Epidermal melanocyte (primary cell): ENCODE results near the gene USPL1.

Experiments
- DNase-seq: peaks from one replicate; pipeline ENCODE4 v3.0.0; 2011; ENCODE audit warnings: low spot score; ENCODE audit not compliant: insufficient read length

USPL1 gene

DNA sequence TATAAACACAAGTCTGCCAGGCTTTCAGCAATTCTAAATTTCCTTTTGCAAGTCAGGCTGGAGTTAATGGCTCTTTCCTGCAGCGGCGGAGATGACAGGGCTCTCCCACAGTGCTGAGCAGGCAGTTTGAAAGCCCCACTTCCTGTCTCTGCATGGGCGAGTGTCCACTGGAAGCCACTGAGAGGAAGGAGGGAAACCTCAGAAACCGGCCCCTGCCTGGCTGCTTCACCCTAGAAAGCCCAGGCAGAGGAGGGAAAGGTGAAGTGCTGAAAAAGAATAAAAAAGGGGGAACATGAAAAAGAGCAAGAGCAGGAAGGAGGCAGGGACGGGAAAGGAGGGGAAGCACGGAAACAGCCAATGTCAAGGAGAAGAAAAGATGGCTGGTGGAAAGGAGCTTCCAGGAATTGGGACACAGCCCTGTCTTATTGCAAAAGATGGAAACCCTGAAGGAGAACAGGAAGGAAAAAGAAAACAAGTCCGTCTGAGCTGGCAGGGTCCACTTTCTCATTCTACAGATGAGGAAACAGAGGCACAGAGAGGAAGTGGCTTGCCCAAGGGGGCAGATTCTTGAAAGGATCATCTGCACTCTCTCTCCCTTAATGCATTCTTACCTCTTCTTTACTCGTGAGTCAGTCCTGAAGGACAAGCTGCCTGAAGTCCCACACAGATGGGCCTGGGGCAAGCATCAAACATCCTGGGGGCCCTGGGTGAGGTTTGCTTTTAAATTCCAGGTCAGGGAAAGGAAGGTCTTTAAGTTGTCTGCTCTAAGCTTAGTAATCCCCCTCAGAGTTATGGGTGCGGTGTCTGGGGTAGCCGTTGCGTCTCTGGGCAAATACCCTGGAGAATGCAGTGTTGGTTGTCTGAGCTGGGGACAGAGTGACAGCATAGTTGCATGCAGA is 78.8 kb downstream of the USPL1 start:
- no peak for DNase-seq

DNA sequence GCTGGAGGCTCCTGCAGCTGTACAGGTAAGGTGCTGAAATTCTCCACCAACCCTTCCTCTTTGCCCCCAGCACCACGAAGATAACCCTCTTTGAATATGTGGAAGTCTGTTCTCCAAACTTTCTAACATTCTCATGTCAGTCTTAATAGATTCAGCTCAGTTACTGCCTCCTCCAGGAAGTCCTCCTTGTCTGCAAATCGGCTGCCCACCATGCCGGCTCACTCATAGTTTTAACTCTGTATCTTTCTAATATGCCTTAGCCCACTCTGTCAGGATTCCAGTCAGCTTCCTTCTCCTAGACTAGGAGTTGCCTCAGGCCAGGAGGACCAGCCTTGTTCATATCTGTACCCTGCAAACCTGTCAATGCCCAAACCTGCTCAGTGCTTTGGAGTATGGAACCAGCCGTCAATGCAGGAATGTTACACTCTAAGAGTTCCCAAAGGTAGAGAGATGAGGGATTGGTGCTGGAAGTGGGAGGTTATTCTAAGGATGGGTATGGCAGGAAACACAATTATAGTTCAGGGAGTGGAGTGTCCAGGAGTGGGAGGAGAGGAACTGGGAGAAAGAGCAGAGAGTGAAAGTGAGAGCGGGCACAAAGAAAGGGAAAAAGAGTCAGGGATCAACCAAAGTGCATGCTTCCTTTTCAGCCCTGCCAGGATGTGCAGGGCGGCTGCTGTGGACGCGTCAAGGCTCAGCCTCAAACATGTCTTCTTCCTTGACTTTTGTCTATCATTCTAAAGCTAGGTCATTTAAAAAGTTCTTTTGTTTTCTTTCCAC is 79.6 kb downstream of the USPL1 start:
- no peak for DNase-seq

DNA sequence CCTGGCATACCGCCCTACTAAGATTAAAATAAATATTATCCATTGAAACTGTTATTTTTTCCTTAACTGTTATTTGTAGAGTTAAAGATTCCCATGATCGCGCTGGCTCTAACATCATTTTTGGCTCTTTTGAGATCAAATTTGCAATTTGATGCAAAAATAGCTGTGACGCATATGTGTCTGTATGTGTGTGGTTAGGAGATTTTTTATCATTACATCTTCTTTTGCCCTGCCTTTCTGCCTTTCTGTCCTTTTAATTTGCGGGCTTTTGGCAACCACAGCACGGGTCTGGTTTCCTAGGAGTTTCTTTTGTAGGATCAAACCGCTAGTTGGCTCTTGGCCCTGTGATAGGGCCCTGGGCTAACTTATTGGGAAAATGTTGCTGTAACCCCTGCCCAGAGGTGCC is 80.3 kb downstream of the USPL1 start:
- no peak for DNase-seq

DNA sequence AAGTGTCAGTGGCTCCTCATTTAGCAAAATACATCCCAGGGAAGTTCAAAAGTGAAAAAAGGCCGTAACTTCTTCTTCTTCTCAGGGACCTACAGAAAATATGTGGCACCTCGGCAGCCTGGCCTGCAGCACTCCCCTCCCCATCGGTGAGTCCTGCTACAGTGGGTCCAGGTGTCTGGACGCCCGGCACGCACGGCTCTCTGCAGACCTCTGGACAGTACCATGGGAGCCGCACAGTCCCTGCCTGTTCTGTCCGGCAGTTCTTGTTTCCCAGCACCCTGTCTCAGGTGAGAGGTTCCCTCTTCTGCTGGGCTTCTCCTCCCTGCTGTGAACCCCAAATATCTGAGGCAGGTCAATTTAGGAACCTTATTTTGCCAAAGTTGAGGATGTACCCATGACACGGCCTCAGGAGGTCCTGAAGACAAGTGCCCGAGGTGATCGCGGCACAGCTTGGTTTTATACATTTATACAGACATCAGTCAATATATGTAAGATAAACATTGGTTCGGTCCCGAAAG is 80.8 kb downstream of the USPL1 start:
- DNase-seq, result no peak

DNA sequence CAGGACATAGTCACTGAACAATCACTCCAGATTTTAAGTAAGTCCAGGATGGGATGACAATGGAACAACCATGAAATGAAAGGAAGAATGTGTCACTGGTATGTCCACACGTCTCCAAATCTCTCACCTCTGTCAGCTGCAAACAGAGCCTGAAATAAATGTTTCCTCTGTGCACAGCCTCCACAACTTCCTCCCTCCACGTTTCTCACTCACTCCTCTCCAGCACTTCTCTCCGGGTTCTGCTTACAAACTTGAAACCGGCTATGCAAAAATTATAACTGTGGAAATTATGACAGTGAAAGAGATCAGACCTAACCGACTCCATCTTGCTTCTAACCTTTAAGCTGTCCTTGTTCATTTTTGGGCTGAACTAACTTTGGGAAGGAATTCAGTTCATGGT is 82.6 kb downstream of the USPL1 start:
- no peak for DNase-seq

DNA sequence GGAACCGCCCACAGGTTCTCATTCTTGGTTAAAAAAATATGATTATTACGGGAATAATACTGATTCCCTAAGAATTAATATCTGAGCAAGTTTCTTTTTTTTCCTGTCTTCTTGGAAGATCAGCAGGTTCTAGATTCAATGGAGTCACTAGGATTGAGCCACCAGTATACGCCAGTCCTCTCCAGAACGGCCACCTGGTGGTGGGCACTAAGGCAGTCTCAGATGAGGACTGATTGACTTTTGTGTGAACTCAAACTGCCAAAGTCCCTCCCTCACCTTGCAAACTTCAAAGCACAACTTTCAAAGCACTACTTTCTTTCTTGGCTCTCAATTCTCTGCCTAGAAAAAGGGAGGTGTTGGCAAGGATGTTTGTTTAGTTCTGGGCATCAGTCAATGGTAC is 84.3 kb downstream of the USPL1 start:
- DNase-seq, result no peak

DNA sequence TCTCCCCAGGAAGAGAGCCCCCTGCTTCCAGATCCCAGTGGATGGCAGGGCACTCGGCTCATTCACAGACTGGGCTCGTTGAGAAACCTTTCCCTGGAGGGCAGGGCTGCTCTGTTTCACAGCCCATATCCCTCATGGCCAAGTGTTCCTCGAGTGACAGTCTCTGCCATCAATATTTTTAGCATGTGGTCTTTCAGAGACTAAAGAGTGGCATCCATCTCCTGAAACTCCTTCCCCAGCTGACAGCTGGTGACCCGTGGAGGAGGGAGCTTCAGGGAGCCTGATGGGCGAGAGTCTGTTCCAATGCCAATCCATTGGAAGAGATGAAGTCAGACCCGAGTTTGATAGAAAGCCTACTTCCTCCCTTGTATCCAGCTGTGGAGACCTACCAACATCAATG is 86.9 kb downstream of the USPL1 start:
- DNase-seq, result no peak

DNA sequence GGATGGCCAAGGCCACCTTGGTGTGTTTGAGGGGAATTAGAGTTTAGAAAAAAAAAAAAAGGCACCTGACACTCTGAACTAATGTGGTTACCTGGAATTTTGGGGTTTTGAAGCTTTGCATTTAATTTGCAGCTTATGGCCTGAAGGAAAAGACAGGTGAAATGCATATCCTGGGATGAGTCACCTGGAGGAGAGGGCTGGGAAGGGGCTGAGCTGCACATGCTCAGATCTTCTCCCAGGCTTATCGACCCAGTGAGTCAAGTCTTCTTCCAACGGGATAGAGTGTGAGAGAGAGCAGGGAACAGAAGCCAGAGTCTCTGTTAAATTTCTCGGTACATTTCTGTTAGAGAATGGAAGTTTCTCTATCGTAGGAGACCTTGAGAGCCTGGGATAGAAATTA is 88.0 kb downstream of the USPL1 start:
- DNase-seq, result no peak

DNA sequence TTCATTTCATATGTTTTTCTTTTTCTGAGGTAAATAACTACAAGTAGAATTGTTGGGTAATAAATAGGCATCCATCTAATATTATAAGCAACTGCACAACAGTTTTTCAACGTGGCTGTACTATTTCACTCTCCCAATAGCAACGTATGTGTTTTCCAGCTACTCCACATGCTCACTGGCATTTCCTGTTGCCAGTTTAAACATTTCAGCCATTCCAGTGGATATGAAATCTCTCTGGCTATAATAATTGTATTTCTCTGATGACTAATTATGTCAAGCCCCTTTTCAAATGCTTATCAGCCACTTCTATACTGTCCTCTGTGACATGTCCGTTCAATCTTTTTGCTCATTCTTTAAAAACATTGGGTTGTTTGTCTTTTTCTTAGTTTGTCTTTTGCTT is 90.8 kb downstream of the USPL1 start:
- no peak for DNase-seq
